Large intestine (tissue), 3 donors: ENCODE measurements around the gene DNAH10. TPM values are rescaled to one million over a fixed set of nuclear protein-coding genes. Genes with fewer than 3 reads are reported as not detected.

Experiments
- DNase-seq, 2 donors: peaks; one replicate each; pipeline versions ENCODE4 v3.0.0 to v3.0.0-alpha.2; 2013
- H3K27ac ChIP-seq: one replicate; pipeline ENCODE4 v1.5.1; 2013; ENCODE audit warnings: low read length
- H3K27me3 ChIP-seq: 2 replicates; pipeline ENCODE4 v1.6.1; 2013; ENCODE audit warnings: low read length; ENCODE audit not compliant: control insufficient read depth, insufficient read depth
- H3K36me3 ChIP-seq: 2 replicates; pipeline ENCODE4 v1.6.1; 2013; ENCODE audit warnings: low read length; ENCODE audit not compliant: control insufficient read depth, insufficient read depth
- H3K4me1 ChIP-seq: one replicate; pipeline ENCODE4 v1.6.1; 2013; ENCODE audit warnings: low read length; ENCODE audit not compliant: control insufficient read depth, insufficient read depth
- H3K4me3 ChIP-seq: one replicate; pipeline ENCODE4 v1.5.1; 2013; ENCODE audit warnings: low read length
- H3K9me3 ChIP-seq: one replicate; pipeline ENCODE4 v1.6.1; 2013; ENCODE audit warnings: mild to moderate bottlenecking, low read depth, low read length, moderate library complexity; ENCODE audit not compliant: control insufficient read depth
- WGBS: methylation state at CpG from one replicate; pipeline ENCODE4 v1.1.5; 2013; ENCODE audit warnings: low lambda C conversion rate; ENCODE audit not compliant: insufficient coverage; 5-methylcytosine and 5-hydroxymethylcytosine counted together
- polyA plus RNA-seq: library from polyadenylated mRNA; unstranded; fragments of 120-200 nt; gene quantifications from one replicate; pipeline ENCODE4 v1.2.1, GENCODE V29; 2013

DNAH10 gene
- polyA plus RNA-seq, 1 donor: 1.0 TPM

DNA sequence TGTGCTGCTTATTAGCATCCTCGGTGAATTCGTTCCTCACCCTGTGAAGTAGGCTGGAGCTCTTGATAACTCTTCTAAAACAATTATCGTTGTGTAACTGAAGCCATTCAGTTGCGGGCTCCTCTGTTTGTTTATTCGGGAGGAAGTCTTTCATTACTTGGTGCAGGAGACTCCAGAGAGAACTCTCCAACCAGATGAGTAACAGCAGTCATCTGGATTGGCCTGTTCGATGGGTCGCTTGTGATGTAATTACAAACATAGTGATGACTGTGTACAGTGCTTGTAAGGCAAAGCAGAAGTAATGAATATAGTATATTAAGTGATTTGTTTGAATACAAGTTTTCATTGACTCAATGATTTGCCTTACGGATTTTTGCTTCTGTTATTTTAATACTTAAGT lies 39.1 kb upstream of the DNAH10 start:
- Histone ChIP-seq H3K4me3 (no peak overlapping the region), H3K27me3 (no peaks in the 10 kb centered on the region), H3K27ac (no peak overlapping the region), H3K4me1 (peaks cover 18% of the 10 kb centered on the region), H3K9me3 (no peaks in the 10 kb centered on the region), H3K36me3 (peaks cover 35% of the 10 kb centered on the region)
- no peak for DNase-seq
- WGBS: 100% methylated on average over 3 of the region's 8 CpGs

DNA sequence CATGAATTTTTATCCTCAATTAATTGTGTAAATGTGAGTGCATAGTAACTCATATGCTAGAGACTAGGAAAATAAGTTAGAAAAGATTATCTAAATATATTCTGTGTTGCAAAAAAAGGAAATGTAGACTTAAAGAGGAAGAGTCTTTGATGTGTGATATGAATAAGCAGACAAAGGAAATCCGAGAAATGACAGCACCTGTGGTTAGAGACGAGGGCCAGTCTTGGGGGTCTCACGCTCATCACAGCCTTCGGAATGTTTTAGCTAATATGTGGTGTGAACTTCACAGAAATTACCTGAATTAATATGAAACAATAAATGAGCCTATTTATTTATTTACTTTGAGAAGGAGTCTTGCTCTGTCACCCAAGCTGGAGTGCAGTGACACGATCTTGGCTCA lies 38.3 kb upstream of the DNAH10 start:
- peaks cover 35% of the 10 kb centered on the region for H3K36me3 ChIP-seq
- no peaks in the 10 kb centered on the region for H3K9me3 ChIP-seq
- no peaks in the 10 kb centered on the region for H3K27me3 ChIP-seq
- no peak overlapping the region for H3K27ac ChIP-seq
- peaks cover 22% of the 10 kb centered on the region for H3K4me1 ChIP-seq
- WGBS: no CpG with 5 or more reads among the region's 5 CpGs
- no peak overlapping the region for H3K4me3 ChIP-seq
- no peak for DNase-seq

- DNase-seq: no peak
- Histone ChIP-seq H3K36me3 (peaks cover 39% of the 10 kb centered on the region), H3K27ac (no peak overlapping the region), H3K27me3 (no peaks in the 10 kb centered on the region), H3K4me3 (no peak overlapping the region), H3K9me3 (no peaks in the 10 kb centered on the region), H3K4me1 (peaks cover 8% of the 10 kb centered on the region)
- WGBS: no CpG with 5 or more reads among the region's 2 CpGs
These were observed 35.9 kb upstream of the DNAH10 start for GRCh38 chr12:123726244-123726643.

DNA sequence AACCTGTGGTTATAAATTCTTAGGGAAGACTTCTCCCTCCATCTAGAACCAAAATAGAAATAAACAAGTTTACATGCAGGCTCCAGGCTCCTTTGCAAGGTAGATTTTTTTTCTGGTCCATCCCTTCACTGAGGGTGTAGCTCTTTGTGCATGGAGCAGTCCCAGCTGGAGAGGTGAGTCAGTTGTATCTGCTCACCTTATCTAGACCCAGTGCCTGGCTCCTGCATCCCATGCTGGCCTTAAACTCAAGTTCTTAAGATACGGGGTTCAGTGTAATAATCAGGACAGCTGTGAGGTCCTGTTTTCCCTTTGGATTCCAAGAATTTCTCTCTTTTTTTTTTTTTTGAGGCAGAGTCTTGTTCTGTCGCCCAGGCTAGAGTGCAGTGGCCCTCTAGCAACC lies 35.1 kb upstream of the DNAH10 start:
- Histone ChIP-seq H3K36me3 (peaks cover 43% of the 10 kb centered on the region), H3K4me1 (peaks cover 4% of the 10 kb centered on the region), H3K27me3 (no peaks in the 10 kb centered on the region), H3K4me3 (no peak overlapping the region), H3K9me3 (no peaks in the 10 kb centered on the region), H3K27ac (no peak overlapping the region)
- WGBS: no CpG with 5 or more reads among the region's 2 CpGs
- DNase-seq: no peak

GRCh38 chr12:123727878-123728277 lies 34.2 kb upstream of the DNAH10 start:
- Histone ChIP-seq H3K9me3 (no peaks in the 10 kb centered on the region), H3K4me1 (peaks cover 4% of the 10 kb centered on the region), H3K27me3 (no peaks in the 10 kb centered on the region), H3K27ac (peak overlapping the region; percentile 54), H3K36me3 (peaks cover 43% of the 10 kb centered on the region), H3K4me3 (no peak overlapping the region)
- 69% methylated on average over 2 of the region's 3 CpGs for WGBS
- peak; percentile 37 to 69 for DNase-seq

- Histone ChIP-seq H3K9me3 (no peaks in the 10 kb centered on the region), H3K4me3 (no peak overlapping the region), H3K36me3 (peaks cover 55% of the 10 kb centered on the region), H3K4me1 (peaks cover 4% of the 10 kb centered on the region), H3K27me3 (no peaks in the 10 kb centered on the region), H3K27ac (no peak overlapping the region)
- DNase-seq: no peak
- no CpG with 5 or more reads among the region's 2 CpGs for WGBS
These were observed 30.5 kb upstream of the DNAH10 start for GRCh38 chr12:123731596-123731995.

GRCh38 chr12:123732251-123732650 lies 29.9 kb upstream of the DNAH10 start:
- no peak overlapping the region for H3K4me3 ChIP-seq
- no peak for DNase-seq
- WGBS: no CpG with 5 or more reads among the region's 12 CpGs
- peaks cover 4% of the 10 kb centered on the region for H3K4me1 ChIP-seq
- no peaks in the 10 kb centered on the region for H3K9me3 ChIP-seq
- no peak overlapping the region for H3K27ac ChIP-seq
- peaks cover 57% of the 10 kb centered on the region for H3K36me3 ChIP-seq
- H3K27me3 ChIP-seq: no peaks in the 10 kb centered on the region

GRCh38 chr12:123733229-123733628 lies 28.9 kb upstream of the DNAH10 start:
- no peaks in the 10 kb centered on the region for H3K27me3 ChIP-seq
- H3K36me3 ChIP-seq: peaks cover 54% of the 10 kb centered on the region
- no peaks in the 10 kb centered on the region for H3K9me3 ChIP-seq
- DNase-seq: no peak
- H3K4me3 ChIP-seq: no peak overlapping the region
- WGBS: 88% methylated on average over 1 of the region's 10 CpGs
- H3K27ac ChIP-seq: no peak overlapping the region
- H3K4me1 ChIP-seq: peaks cover 2% of the 10 kb centered on the region

DNA sequence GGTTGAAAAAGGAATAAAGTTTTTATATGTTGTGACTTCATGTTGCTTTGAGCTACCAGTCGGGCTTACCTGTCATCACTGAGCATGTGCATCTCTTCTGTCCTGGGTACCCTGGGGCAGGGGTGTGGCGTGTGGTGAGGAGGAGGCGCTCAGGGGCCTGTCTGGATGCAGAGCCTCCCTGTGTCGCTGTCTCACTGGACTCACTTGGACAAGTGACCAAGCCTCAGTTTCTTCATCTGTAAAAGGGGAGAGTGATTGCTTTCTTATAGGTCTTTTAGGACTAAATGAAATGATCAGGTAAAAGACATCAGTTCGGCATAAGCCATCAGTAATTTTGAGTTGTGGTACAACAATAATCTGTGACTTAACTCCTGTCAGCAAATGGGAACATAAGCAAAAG lies 27.8 kb upstream of the DNAH10 start:
- Histone ChIP-seq H3K27me3 (no peaks in the 10 kb centered on the region), H3K4me1 (no peaks in the 10 kb centered on the region), H3K9me3 (no peaks in the 10 kb centered on the region), H3K27ac (no peak overlapping the region), H3K36me3 (peaks cover 56% of the 10 kb centered on the region), H3K4me3 (no peak overlapping the region)
- DNase-seq: no peak
- WGBS: no CpG with 5 or more reads among the region's 5 CpGs

DNA sequence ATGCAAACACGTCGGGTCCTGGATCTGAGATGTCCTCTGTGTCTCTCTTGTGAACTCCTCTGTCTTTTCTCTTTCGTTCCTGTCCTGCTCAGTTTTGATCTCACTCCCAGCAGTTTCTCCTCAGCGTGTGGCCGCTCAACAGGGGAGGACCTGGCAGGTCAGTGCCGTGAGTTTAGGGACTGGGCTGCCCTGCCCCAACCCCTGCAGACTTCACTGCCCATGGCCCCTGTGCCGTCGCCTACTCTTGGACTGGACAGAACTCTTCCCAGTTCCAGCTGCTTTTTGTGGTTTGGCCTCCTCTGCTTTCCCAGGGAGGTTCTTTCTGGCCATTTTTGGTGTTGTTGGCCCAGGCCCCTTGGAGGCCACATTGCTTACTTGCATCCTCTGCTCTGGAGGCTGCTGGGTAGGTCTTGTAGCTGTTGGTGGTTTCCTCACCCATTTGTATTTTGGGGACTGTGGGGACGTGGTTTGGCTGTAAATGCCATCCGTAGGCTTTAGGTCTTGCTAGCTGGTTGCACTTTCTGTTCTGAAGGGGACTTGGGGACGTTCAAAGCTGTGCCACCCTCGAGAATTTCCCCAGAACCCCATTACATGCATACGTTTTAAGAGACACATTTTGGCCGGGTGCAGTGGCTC lies 20.0 kb upstream of the DNAH10 start:
- no peak for DNase-seq
- H3K36me3 ChIP-seq: peaks cover 54% of the 10 kb centered on the region

DNA sequence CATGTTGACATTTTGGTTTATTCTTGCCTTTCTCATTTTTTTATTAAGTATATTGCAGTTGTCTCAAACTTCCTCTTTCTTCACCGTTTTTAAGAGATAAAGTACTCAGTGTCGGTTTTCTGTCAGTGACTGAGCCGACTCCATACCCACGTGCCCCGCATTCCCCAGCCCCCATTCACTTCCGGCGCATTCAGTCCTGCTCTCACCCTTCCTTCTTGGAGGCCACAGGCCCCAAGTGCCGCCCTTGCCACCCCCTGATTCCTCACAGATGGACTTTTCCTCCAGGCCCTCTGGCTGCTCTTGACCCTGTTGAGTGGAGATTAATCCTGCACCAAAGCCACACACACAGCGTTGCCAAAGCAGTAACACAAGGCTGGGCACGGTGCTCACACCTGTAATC lies 19.1 kb upstream of the DNAH10 start:
- Histone ChIP-seq H3K36me3 (peaks cover 52% of the 10 kb centered on the region), H3K4me3 (no peak overlapping the region), H3K27me3 (no peaks in the 10 kb centered on the region), H3K4me1 (no peaks in the 10 kb centered on the region), H3K27ac (no peak overlapping the region), H3K9me3 (no peaks in the 10 kb centered on the region)
- no peak for DNase-seq
- 100% methylated on average over 1 of the region's 10 CpGs for WGBS

More for the DNA sequence above, 20.0 kb upstream of the DNAH10 start:
- H3K9me3 ChIP-seq: no peaks in the 10 kb centered on the region
- no CpG with 5 or more reads among the region's 14 CpGs for WGBS
- no peaks in the 10 kb centered on the region for H3K27me3 ChIP-seq
- H3K4me3 ChIP-seq: no peak overlapping the region
- no peaks in the 10 kb centered on the region for H3K4me1 ChIP-seq
- H3K27ac ChIP-seq: no peak overlapping the region
